ENCODE measurements around the gene SHROOM3.

GRCh38 chr4:76747563-76747962, 312.5 kb downstream of the SHROOM3 start:
- no peak for TF ChIP-seq ZNF274 (IDR thresholded peaks at IDR 0.05; ENCODE audit: low read depth, low read length)
- TF ChIP-seq YY1 (IDR thresholded peaks at IDR 0.05; ENCODE audit: insufficient read depth, insufficient read length), result no peak
- no peak for TF ChIP-seq SUZ12 (IDR thresholded peaks at IDR 0.05; ENCODE audit: extremely low read depth, insufficient read depth, insufficient read length)

Data from NT2/D1 (cell line).